GM19240 (cell line): Measurements from ENCODE around the gene PCNX3.
"Not testable (repeated sequence)": the region's sequence is repeated elsewhere in the genome, so short reads cannot be mapped to it uniquely, and the experiment has no call there.

ENCODE experiments used
- DNase-seq: peaks from one replicate; pipeline ENCODE4 v3.0.0; 2011; ENCODE audit warnings: low spot score; ENCODE audit not compliant: insufficient read length

PCNX3 gene

GRCh38 chr11:65639228-65639597 lies 23.6 kb downstream of the PCNX3 start:
- not testable (repeated sequence) for DNase-seq

DNA sequence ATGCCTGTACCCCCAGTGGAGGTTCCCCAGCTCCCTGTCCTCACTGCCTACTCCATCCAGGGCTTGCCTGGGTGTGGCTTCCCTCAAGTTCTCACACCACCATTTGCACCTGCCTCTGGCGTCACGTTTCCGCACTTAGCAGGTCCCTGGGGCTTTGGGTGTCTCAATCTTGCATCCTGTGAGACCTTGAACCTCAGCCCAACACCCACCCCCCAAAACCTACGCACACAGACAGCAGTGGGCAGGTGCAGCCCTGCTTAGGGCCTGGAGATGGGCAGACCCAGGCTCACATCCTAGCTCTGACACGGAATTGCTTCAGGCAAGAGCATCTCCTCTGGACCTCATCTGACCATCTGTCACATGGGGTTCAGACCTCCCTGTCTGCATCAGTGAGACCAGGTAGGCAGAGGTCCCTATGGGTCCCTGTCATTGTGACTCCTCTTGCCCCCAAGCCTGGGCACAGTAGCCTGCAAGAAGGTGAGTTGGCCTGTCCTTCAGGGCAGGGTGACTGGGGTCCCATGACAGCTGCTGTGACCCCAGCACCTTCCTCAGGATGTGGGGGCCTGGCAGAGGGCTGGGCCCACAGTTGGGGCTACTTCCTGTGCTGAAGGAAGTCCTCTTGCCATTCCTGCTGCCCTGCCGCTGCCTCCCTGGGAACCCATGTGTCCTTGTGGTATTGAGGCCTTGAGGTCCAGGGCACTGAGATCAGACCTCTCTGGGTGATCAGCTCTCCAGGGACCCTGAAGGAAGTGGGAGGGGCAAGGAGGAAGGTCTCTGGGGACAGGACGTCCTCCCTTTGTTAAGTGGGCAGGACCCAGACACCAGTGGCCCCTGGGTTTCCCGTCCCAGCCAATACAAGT lies 24.3 kb downstream of the PCNX3 start:
- no peak for DNase-seq

DNA sequence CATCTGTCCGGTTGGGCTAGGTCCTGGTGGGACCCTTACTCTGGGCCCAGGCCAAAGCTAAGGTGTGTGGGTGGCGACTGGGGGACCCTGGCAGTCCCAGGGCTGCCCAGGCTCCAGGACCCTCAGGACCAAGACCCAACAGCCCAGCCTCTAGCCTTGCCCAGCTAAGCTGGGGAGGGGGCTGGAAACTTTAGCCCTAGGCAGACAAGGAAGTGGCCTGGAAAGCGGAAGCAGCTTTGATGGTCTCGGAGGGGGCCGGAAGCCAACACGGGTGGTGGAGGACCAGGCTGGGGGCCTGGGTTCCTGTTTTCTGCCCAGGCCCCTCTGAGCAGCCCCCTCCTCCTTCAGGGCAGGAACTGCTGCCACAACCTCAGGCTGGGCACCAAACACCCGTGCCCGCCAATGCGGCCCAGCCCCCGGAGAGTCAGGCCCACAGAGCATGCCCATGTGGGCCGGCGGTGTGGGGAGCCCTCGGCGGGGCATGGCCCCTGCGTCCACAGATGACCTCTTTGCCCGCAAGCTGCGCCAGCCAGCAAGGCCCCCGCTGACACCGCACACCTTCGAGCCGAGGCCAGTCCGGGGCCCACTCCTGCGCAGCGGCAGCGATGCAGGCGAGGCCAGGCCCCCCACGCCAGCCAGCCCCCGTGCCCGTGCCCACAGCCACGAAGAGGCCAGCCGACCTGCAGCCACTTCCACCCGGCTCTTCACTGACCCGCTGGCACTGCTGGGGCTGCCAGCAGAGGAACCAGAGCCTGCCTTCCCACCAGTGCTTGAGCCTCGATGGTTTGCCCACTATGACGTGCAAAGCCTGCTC lies 25.1 kb downstream of the PCNX3 start:
- DNase-seq = no peak

GRCh38 chr11:65641297-65642013 lies 25.9 kb downstream of the PCNX3 start:
- DNase-seq = no peak

GRCh38 chr11:65642014-65642671 lies 26.6 kb downstream of the PCNX3 start:
- no peak for DNase-seq

- DNase-seq = no peak
Measured at GRCh38 chr11:65643971-65644370, 28.4 kb downstream of the PCNX3 start.

- no peak for DNase-seq
Measured at GRCh38 chr11:65644837-65645236, 29.3 kb downstream of the PCNX3 start.

GRCh38 chr11:65645710-65646109 lies 30.1 kb downstream of the PCNX3 start:
- no peak for DNase-seq

- no peak for DNase-seq
Measured at GRCh38 chr11:65646288-65646957, 30.8 kb downstream of the PCNX3 start.

DNA sequence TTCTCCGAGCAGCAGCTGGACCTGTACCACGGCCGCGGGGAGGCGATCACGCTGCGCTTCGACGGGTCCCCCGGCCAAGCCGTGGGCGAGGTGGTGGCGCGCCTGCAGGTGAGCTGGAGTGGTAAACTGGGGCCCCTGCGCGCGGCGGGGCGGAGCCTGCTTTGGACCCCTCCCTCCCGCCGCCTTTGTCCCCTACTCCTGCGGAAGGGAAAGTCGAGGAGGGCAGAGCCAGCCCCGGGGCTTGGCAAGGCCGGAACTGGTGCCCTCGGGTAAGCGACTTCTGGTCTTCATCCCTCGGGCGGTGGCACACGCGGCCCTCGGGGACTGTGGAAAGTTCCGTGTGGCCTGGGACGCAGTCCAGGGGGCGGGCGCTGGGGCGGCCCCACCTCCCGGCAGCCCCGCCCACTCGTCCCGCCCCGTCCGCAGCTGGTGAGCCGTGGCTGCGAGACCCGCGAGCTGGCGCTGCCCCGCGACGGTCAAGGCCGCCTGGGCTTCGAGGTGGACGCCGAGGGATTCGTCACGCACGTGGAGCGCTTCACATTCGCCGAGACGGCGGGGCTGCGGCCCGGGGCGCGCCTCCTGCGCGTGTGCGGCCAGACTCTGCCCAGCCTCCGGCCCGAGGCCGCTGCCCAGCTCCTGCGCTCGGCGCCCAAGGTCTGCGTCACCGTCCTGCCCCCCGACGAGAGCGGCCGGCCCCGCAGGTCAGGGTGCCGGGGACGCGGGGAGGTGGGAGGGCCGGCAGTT lies 31.6 kb downstream of the PCNX3 start:
- DNase-seq = no peak

DNA sequence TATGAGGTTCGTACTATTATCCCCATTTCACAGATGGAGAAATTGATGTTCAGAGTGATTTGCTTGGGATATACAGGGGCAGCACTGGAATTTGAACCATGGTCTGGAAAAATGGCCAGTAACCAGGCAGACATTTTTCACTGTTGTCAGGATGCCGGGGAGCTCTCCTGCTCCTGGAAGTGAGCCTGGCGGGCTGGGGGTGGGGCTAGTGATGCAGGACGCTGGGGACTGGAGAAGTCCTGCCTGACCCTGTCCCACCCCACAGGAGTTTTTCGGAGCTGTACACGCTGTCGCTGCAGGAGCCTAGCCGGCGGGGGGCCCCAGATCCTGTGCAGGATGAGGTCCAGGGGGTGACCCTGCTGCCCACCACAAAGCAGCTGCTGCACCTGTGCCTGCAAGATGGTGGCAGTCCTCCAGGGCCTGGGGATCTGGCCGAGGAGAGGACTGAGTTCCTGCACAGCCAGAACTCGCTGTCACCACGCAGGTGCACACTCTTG lies 33.5 kb downstream of the PCNX3 start:
- DNase-seq = no peak

DNA sequence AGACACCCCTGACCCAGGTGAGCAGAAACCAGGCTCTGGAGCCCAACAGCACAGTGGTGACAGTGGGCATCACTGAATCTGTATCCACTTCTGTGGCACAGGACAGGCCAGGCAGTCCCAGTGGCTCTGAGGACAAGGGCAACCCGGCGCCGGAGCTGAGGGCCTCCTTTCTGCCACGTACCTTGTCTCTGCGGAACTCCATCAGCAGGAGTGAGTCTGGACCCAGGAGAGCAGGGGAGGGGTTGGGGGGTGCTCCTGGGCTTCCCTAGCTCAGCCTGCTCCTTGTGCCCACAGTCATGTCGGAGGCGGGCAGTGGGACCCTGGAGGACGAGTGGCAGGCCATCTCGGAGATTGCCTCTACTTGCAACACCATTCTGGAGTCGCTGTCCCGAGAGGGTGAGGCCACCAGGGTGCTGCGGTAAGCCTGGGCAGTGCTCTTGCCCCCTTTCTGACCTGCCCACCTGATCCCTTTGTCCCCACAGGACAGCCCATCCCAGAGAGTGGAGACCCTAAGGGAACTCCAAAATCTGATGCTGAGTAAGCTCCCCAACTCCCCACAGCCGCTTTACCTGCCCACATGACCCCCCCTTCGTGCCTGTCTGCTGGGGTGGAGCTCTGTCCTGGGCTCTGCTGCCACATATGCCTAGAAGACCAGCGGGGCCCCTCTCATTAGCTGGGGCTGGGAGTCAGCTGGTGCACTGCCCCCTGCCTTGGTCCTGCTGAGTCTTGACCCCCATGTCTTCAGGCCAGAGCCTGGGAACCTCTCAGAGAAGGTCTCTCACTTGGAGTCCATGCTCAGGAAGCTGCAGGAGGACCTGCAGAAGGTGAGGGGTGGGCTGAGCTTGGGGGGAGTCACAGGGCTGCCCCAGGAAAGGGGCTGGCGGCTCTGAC lies 34.3 kb downstream of the PCNX3 start:
- no peak for DNase-seq

GRCh38 chr11:65650547-65651338 lies 35.2 kb downstream of the PCNX3 start:
- no peak for DNase-seq

DNA sequence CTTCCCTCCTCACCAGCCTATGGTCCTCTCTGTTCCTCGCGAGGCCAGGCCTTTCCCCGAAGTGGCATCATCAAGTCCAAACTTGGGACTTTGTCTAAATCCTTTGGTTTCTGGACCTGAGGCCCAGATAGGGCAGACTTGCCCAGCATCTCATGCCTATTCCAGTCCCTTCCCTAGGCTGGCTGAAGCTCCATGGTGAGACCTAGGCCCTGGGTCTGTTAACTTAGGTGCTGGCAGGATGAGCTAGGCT lies 35.7 kb downstream of the PCNX3 start:
- DNase-seq = no peak

DNA sequence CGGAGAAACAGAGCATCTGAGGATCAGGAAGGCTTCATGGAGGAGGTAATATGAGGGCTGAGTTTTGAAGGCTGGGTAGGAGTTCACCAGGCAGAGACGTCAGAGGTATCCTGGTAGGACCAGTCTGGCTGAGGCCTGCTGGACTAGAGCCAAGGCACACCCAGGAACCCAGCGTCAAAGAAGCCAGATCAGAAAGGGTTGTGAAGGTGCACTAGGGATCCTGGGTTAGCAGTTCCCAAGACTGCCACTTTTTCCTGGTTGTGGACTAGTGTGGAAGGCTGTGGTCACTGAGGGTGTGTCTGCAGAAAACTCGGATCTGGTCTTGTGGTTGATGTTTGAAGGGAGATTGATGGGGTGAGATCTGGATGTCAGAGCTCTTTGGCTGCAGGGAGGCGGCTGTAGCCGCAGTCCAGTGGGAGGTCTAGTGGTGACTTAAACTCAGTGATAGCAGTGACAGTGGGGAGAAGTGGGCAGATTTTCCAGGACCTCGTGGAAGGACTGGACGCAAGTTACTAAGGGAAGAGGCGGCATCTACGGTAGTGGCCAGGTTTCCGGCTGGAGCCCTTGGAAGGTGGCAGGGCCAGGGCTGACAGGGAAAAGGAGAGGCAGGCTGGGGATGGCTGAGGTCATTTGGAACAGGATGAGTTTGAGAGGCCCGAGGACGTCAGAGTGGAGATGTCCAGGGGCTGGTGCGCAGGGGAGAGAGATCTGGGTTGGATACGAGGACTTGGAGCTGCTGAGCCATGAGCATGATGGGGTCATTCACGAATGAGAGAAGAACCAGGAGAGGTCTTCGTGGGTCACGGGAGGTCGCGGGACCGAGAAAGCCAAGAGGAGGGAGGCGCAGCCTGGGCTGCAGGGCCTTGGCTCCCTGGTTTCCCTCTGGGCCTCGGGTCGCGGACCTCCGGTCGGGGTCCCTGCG lies 36.3 kb downstream of the PCNX3 start:
- DNase-seq = no peak

DNA sequence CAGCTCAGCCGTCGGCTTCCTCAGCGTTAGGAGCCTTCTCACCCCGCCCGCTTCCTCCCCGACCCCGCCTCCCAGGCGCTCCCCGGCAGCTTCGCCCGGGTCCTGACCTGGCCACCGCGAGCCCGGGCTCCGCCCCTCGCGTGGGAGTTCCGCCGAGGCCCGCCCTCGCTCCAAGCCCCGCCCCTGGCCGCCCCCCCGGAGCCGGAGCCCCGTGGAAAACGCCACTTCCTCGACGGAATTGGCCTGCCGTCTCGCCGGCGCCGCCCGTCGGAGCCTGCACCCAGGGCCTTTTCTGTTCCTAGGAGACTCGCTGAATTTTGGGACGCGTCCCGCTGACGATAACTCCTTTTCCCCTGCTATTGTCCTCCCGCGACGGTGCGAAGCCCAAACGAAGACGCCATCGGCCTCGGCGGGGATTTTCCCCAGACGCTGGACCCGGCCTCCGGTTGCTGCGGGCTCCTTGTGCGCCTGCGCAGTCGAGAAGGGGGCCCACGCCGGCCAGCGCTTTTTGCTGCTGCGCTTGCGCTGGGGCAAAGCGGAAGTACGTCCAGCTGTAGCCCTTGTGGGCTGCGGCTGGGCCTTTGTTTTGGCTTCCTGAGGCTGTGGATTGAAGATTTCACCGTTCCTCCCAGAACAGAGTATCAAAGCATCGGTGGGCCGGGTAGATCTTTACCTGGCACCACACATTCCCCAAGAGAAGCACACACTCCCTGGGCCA lies 37.1 kb downstream of the PCNX3 start:
- DNase-seq = peak; percentile 100
